Measurements from ENCODE around the gene WDR91.
"Not testable (repeated sequence)": the region's sequence is repeated elsewhere in the genome, so short reads cannot be mapped to it uniquely, and the experiment has no call there.

DNA sequence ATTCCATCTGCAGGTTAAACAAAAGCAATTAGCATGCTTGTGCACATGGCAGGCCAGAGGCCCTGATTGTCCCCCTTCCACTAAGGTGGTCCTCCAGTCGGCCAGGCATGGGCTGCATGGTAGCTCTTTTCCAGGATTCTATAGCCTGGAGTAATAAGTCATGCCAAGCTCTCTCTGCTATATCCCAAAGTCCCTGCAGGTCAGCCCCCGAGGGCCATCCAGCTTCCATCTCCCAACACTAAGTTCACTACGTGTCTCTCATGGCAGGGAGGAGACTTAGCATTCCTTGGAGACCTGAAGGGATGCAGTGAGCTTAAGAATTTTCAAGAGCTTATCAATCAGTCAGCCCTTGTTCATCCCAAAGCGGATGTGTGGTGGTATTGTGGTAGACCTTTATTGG is 37.4 kb downstream of the WDR91 start:
- TF ChIP-seq, protein P1, sequence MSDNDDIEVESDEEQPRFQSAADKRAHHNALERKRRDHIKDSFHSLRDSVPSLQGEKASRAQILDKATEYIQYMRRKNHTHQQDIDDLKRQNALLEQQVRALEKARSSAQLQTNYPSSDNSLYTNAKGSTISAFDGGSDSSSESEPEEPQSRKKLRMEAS (IDR thresholded peaks at IDR 0.05) = not testable (repeated sequence)
- TF ChIP-seq, protein P2, sequence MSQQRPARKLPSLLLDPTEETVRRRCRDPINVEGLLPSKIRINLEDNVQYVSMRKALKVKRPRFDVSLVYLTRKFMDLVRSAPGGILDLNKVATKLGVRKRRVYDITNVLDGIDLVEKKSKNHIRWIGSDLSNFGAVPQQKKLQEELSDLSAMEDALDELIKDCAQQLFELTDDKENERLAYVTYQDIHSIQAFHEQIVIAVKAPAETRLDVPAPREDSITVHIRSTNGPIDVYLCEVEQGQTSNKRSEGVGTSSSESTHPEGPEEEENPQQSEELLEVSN (IDR thresholded peaks at IDR 0.05; ENCODE audit: borderline replicate concordance, low read depth) = not testable (repeated sequence)
